ENCODE measurements around the gene SNAPC1.

Gene SNAPC1

DNA sequence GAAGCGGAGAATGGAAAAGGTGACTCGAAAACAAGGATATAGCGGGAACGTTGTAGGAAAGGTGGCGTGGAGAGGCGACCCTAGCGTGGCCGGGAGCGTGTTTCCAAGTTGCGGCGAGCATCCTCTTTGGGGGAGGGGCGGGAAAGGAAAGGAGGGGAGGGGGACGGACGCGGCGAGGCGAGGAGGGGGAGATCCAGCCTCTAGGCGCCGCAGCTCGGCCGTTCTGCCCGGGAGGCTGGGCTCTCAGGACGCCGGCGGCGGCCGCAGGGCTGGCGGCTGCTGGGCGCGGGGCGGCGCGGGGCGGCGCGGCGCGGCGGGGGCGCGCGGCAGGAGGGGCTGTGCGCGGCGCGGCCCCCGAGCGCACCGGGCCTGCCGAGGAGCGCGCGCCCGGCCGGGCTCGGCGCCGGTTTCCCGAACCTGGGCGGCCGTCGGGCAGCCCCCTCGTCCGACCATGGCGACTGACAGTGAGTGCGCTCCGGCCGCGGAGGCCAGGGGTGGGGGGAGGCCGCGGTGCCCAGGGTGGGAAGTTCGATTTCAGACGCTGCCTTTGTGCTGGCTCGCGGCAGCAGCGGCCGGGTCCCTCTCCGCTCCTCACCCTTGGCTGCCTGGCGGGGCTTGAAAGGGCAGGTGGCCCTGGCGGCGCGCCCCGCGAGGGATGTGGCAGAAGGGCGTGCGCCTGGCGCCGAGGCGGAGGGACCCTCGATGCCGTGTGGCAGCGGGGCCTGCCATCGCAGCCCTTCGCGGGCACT, 50.3 kb downstream of the SNAPC1 start, which contains the start of gene SYT16:
TSS of gene SYT16 (plus strand) at position 357 of the 749 bp plus-strand sequence.
- no peak for DNase-seq (ENCODE audit: low spot score)

DNA sequence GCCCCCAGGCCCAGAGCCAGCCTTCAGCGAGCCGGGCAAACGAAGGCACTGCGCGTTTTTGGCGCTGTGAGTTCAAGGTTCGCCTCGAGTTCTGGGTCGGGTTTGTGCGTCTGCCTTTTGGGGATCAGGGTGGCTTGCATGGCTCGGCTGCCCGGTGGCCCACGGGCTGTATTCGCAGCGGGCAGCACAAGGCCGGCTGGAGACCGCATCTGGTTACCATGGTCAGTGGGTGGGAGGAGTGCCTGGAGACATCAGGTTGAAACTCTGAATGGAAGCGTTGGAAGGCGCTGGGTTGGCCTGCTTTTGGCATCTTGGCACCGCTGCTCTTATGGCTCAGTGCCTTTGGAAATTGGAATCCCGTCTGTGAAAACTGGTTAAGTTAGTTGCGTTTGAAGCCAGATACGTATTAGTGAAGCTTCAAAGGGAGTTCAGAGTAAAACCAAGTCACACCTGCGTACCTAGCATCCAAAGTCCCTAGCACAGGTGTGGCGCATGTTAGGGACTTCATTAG, 50.9 kb downstream of the SNAPC1 start:
- no peak for DNase-seq (ENCODE audit: low spot score)

DNA sequence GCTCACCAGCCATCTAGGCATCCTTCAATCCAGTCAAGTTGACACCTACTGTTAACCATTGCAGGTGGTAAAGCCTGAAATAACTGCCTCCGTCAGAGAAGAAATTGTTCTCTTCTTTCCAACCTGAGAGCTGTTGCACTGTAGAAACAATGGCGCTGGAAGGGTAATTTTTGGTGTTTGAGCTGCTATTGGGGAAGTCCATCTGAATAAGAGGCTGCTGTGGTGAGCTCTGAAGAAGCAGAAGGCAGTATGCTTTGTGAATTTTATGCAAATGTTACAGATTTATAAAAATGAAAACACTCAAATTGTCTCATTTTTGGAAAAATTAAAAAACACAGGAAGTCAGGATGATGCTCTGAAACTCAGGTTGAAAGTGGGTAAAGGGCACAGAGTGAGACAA, 60.2 kb downstream of the SNAPC1 start:
- DNase-seq (ENCODE audit: low spot score): no peak

DNA sequence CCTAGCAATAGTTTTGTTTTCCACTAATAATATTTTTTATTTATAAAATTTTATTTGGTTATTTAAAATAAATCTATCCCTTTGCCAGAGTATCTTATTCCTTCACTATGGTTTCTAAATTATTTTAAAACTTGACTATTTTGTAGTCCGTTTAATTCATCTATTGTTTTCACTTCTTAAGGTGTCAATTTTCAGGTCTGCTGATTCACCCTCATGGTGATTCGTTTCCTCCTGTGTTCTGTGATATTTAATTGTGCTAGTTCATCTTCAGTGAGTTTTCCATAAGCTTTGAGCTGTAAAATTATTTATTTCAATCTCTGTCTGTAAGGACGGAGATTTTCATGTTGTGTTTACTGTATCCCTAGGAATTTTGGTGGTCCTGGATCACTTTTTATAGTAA, 70.6 kb downstream of the SNAPC1 start:
- no peak for DNase-seq (ENCODE audit: low spot score)

DNA sequence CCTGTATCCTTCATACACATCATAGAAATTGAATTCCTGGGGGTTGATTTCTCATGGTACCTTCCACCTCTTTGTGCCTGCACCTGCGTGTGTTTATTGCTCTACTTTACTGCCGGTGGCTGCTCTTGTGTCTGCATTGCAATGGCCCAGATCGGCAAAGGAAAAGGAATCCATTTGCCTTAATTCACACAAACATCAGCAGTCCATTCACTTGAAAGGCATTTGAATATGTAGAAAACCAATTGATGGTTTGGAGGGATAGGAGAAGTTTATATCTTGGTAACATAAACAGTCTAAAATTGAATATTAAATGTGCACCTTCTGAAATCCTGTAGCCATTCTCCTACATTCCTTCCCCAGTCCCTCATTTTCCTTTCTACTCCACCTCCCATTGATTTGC, 74.0 kb downstream of the SNAPC1 start:
- DNase-seq (ENCODE audit: low spot score): no peak

DNA sequence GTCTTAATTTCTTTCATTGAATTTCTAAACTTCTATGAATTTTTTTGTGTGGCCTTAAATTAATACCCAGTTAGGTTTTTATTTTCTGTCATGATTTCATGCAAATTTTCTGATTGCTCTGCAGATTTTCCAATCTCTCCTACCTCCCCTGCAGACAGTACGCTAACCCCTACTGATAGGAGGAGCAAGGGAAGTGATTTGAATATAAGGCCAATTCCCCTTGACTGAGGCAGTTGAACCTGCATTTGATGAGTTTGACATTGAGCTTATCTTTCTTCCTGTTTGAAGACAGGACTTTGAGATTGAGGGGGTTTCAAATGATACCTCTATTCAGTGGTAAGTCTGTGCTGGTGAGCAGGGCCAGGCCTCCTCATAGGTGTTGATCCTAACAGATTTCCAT, 74.6 kb downstream of the SNAPC1 start:
- DNase-seq (ENCODE audit: low spot score): no peak

DNA sequence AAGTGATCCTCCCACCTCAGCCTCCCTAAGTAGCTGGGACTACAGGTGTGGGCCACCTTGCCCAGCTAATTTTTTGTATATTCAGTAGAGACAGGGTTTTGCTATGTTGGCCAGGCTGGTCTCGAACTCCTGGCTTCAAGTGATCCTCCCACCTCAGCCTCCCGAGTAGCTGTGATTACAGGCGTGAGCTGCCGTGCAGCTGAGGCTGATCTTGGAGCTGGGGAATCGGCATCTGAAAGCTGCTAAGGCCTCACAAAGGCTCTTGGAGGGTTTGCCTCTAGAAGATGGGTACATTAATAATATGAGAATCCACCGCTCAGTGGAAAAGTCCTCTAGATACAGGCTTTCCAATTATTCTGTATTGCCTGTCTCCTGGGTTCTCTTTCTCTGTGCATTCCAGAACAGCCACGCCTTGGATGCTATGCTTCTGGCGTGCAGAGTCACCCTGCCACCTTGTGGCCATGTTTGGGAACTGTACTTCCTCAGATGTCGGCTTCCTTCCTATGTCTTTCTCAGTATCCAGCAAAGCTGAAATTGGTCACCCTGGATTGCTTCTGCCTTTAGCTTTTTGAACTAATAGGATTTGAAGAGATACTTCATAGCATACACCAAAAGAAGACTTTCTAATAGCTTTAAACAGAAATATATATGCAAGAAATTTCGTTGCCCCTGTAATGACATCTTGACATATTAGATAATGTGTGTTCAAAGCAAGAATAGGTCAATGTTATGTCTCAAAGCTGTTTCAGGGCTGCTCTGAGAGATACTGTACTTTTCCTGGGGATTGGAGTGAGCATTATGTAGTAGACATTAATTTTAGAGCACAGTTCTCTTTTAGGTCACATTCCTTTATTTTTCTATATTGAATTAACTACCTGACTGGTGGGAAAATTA, 75.4 kb downstream of the SNAPC1 start:
- peak; percentile 77 for DNase-seq (ENCODE audit: low spot score)

DNA sequence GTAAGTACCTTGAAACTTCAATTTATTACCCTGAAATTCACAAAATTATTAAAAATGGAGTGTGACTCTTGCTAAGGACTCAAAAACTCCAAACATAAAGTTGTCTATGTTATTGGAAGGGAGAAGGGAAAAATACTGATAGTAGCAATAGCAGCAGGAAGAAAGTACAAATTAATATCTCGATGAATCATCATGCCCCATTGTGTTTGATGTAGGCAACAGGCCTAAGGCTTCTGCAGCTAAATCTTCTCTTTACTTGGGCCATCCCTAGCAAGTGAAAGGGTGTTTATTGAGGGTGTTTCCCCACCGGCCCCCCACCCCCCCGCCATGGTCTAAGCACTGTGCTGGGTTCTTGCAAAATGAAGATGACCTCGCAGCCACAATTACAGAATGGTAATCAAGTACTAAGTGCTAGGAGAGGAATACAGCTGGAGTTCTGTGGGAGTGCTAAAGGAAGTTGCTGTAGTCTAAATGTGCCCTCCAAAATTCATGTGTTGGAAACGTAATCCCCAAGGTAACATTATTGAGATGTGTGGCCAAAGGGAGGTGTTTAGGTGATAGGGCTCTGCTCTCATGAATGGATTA, 76.5 kb downstream of the SNAPC1 start:
- no peak for DNase-seq (ENCODE audit: low spot score)

DNA sequence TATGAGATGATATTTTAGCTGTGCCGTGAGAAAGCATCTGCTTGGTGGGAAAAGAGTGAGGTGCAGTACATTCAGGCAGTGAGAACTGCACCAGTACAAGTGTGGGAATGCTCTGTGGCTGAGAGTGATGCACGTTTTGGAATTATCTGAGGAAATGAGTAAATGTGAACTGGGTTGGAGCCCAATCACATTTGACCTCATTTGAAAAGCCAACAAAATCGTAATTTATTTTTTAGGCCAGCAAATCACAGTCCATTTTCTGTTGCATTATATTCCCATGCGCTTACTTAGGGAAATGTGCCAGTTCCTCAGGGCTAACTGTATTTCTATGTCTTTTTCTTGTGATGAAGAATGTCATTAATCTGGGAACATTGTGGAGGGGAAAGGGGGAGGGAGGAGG, 77.3 kb downstream of the SNAPC1 start:
- no peak for DNase-seq (ENCODE audit: low spot score)

DNA sequence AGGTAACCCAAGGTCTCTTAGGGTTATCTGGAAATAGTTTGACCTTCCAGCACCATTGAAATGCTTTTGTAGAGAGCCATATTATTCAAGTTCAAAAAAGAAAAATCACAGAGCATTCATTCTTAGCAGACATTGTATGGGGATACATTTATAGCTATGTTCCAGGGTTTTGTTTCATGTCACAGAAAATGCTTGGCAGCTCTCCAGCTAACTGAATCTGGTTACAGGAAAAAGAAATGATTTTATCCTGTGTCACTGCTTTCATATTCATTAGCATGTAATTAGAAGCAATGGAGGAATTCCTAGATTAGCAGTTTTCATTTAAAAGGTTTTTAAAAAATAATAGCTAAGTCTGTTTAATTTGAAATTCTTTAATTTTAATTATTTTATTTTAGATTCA, 78.9 kb downstream of the SNAPC1 start:
- no peak for DNase-seq (ENCODE audit: low spot score)

Measured in hematopoietic multipotent progenitor cell treated with erythropoietin and hydrocortisone succinate and interleukin-3 and kit ligand, for 15 days (in vitro differentiated cells).